Adrenal gland (tissue), 12 donors: ENCODE results near the gene LRRC28. TPM values are rescaled to one million over a fixed set of nuclear protein-coding genes. Genes with fewer than 3 reads are reported as not detected.

Experiments
- DNase-seq, 7 donors: peaks; one replicate each; pipeline ENCODE4 v3.0.0-alpha.2; 2019 to 2020
- H3K27ac ChIP-seq, 5 donors: fragments of 200-600 bp; sonication (generic) in 4 of 5; 1 replicate in 3 of 5; 2 replicates in 2 of 5; pipeline versions ENCODE4 v1.5.1 to v1.8.0; 2016 to 2020; ENCODE audit warnings: mild to moderate bottlenecking in 1 of 5
- H3K27me3 ChIP-seq: fragments of 200-600 bp; 2 replicates; pipeline ENCODE4 v1.8.0; 2021
- H3K36me3 ChIP-seq, 2 donors: fragments of 200-600 bp; replicated peaks in 1 of 2; 1 replicate in 1 of 2; 2 replicates in 1 of 2; pipeline versions ENCODE4 v1.5.1 to v1.8.0; 2018 to 2022
- H3K4me1 ChIP-seq, 2 donors: fragments of 200-600 bp; replicated peaks in 1 of 2; 1 replicate in 1 of 2; 2 replicates in 1 of 2; pipeline versions ENCODE4 v1.5.1 to v1.8.0; 2018 to 2021
- H3K4me3 ChIP-seq, 4 donors: fragments of 200-600 bp; sonication (generic) in 3 of 4; one replicate each; pipeline ENCODE4 v1.5.1; 2016 to 2018
- H3K9me3 ChIP-seq, 3 donors: fragments of 200-600 bp; sonication (generic) in 1 of 3; replicated peaks in 1 of 3; 1 replicate in 2 of 3; 2 replicates in 1 of 3; pipeline versions ENCODE4 v1.5.1 to v1.8.0; 2016 to 2021
- POLR2A ChIP-seq, 2 donors: fragments of 450-650 bp; IDR thresholded peaks; one replicate each; pipeline ENCODE4 v1.6.1; 2017; ENCODE audit warnings: antibody characterized with exemption in 2 of 2, mild to moderate bottlenecking in 2 of 2, moderate library complexity in 1 of 2
- WGBS, 4 donors: extraction: QIAGEN DNeasy Blood & Tissue Kit in 2 of 4; methylation state at CpG; one replicate each; pipeline versions ENCODE4 v1.1.5 to v1.1.7; 2013 to 2017; 5-methylcytosine and 5-hydroxymethylcytosine counted together
- intact Hi-C, 2 donors: fragments of 100-400 bp; cut with DNase I; formaldehyde crosslinking; loops; one replicate each; pipeline versions ENCODE4 v1.14.1 to v1.15.0; 2022 to 2023
- polyA plus RNA-seq, 3 donors: library from polyadenylated mRNA; stranded (reverse); fragments of 200-250 nt in 2 of 3; fragments of 350-450 nt in 1 of 3; fragmentation: Illumina TruSeq in 1 of 3; extraction: RNeasy Lipid Tissue Mini Kit (QIAGEN cat#74804) in 1 of 3; gene quantifications; one replicate each; pipeline ENCODE4 v1.2.3, GENCODE V29; 2013 to 2014
- total RNA-seq, 9 donors: library from RNA; depleted of rRNA in 4 of 9; stranded (reverse); fragments of >200 nt in 4 of 9; fragments of 120-200 nt in 1 of 9; fragmentation: NEBNext Ultra II Directional in 1 of 9; extraction: Animal tissue kit (Norgen Biotek cat#: 25700) in 1 of 9; gene quantifications; one replicate each; pipeline versions ENCODE4 v1.1.0 to v1.2.4, GENCODE V29; 2013 to 2023
- TF ChIP-seq, protein P1 (sequence below), 6 experiments: fragments of 450-650 bp in 4 of 6; fragments of 200-600 bp in 2 of 6; sonication (generic) in 1 of 6; IDR thresholded peaks; 1 replicate in 5 of 6; 2 replicates in 1 of 6; pipeline versions ENCODE4 v1.5.1 to v1.8.0; 2016 to 2021; ENCODE audit warnings: antibody characterized with exemption in 6 of 6, mild to moderate bottlenecking in 2 of 6, moderate library complexity in 1 of 6
- donor health status: healthy with polysubstance abuse.
- donor health status: Bipolar disorder and iron deficiency.
- donor health status: DM: yes; HTN: yes; CAD: no.
- donor health status: DM: no; HTN: no; CAD: no.
- donor health status: DM: no; HTN: no; CAD: no.
- donor health status: DM: yes; HTN: yes; CAD: no.

LRRC28 gene
- total and polyA plus RNA-seq, 12 donors, result 4.4 to 49.8 (median 22.0) TPM

DNA sequence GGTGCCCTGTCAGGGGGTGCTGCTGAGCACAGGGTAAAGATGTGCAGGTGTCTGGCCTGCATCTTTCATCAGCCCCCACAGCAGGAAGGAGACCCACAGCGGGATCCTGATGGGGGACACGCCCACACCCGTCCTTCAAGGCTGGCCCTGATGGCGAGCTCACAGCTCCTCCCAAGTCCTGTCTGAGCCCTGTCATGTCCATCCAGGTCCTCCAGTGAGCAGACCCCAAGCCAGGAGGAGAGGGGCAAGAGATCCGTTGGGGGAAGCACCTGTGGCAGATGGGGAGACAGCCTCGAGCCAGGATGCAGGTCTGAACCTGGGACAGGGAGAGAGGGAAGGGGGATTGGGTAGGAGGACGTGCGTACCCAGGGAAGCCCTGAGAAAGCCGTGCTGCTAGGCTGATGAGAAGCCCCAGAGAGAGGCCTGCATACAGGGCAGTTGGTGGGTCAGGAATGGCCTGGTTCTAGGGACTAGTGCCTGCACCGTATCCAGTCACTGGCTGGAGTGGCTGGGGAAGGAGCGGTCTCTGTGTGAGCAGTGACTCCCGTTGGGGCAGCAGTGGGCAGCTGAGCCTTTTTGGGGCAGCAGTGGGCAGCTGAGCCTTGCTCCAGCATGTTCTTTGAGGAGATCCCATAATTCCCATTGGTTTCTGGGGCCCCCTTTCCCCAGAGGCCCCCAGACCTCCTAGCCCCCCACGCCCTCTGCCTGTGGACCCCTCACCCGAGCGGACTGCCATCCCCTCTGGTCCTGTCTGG, 181.2 kb downstream of the LRRC28 start:
- H3K27ac ChIP-seq, result peak overlapping the region in 1 of 5 donors; percentile 52
- peaks cover 11% of the 10 kb centered on the region for H3K27me3 ChIP-seq
- DNase-seq, result peak in 2 of 7 donors; percentile 10 to 11
- 84 to 92% (median 91%) methylated on average over 11 to 15 of the region's 15 CpGs for WGBS, 4 donors
- intact Hi-C loops, result no loop called here
- TF ChIP-seq, protein P1, sequence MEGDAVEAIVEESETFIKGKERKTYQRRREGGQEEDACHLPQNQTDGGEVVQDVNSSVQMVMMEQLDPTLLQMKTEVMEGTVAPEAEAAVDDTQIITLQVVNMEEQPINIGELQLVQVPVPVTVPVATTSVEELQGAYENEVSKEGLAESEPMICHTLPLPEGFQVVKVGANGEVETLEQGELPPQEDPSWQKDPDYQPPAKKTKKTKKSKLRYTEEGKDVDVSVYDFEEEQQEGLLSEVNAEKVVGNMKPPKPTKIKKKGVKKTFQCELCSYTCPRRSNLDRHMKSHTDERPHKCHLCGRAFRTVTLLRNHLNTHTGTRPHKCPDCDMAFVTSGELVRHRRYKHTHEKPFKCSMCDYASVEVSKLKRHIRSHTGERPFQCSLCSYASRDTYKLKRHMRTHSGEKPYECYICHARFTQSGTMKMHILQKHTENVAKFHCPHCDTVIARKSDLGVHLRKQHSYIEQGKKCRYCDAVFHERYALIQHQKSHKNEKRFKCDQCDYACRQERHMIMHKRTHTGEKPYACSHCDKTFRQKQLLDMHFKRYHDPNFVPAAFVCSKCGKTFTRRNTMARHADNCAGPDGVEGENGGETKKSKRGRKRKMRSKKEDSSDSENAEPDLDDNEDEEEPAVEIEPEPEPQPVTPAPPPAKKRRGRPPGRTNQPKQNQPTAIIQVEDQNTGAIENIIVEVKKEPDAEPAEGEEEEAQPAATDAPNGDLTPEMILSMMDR (IDR thresholded peaks at IDR 0.05), result no peak
- TF ChIP-seq POLR2A (IDR thresholded peaks at IDR 0.05), result no peak
- no peaks in the 10 kb centered on the region for H3K9me3 ChIP-seq
- peaks cover 0 to 10% of the 10 kb centered on the region in 2 donors for H3K4me1 ChIP-seq
- H3K4me3 ChIP-seq, result no peak overlapping the region
- no peaks in the 10 kb centered on the region for H3K36me3 ChIP-seq

DNA sequence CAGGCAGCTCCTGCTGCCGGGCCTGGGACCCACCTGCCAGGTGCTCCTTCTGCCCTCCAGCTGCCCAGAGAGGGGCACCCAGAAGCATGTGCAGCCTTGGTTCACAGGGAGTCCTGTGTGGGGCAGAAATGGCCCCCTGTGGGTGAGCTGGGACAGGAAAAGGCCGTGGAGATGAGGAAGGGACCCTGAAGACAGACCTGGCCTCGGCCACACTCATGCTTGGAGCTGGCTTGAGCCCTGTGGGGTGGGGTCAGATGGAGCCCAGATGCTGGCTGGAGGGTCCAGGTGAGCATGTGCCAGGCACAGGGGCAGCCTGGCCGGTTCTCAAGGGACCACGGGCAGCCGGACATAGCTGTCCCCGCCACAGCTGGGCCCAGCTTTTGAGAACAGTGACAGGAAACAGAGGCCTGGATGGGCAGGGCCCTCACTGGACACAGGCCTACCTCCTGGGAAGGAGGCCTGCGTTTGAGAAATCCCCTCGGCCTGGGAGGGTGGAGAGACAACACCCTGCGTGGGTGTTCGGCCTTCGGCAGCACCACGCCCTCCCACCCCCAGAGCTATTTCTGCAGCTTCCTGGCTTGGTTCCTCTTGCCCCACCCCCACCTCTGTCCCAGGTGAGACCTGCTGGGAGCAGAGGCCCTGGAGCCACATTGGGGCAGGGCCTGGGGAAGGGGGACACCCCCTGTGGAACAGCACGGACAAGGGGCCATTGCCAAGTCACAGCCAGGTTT, 181.9 kb downstream of the LRRC28 start:
- H3K27me3 ChIP-seq, result peaks cover 11% of the 10 kb centered on the region
- H3K4me1 ChIP-seq, result peaks cover 0 to 15% of the 10 kb centered on the region in 2 donors
- intact Hi-C loops, result no loop called here
- peak in 4 of 7 donors; percentile 7 to 50 (median 17) for DNase-seq
- H3K36me3 ChIP-seq, result no peaks in the 10 kb centered on the region
- WGBS, 4 donors, result 28 to 66% (median 61%) methylated on average over 5 to 14 of the region's 14 CpGs
- H3K27ac ChIP-seq, result peak overlapping the region in 1 of 5 donors; percentile 52
- H3K9me3 ChIP-seq, result no peaks in the 10 kb centered on the region
- H3K4me3 ChIP-seq, result no peak overlapping the region
- no peak for TF ChIP-seq POLR2A (IDR thresholded peaks at IDR 0.05)
- TF ChIP-seq, protein P1 (IDR thresholded peaks at IDR 0.05), result no peak

DNA sequence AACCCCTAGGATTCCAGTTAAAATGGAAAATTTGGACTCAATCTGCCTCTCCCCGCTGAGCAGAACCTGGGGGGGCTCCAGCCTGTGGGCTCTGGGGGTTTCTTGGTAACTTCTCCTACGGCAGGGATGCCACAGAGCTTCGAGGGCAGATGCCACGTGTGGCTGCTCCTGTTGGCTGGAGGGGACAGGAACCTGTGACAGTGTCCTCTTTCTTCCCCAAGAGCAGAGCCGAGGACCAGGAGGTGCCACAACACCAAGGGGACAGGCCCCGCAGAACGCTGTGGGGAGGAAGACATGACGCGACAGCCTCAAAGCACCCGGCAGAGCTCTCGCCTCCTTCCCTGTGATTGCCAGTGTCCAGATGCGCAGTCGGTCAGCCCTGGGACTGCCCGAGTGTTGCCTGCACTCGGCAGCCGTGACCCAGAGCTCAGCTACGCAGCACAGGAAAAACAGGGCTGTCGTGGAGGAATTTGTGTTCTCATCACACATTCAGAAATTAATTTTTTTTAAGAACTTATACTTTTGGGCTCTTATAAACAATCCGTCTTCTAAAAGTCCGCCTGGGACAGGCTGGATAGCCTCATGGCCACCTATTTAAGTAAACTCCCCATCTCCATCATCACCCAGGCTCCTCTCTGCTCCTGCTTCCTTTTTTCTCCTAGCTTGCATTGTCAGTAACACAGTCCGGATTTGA, 182.6 kb downstream of the LRRC28 start:
- Histone ChIP-seq H3K9me3 (no peaks in the 10 kb centered on the region), H3K36me3 (no peaks in the 10 kb centered on the region), H3K4me1 (peaks cover 0 to 15% of the 10 kb centered on the region in 2 donors), H3K4me3 (no peak overlapping the region), H3K27me3 (peaks cover 11% of the 10 kb centered on the region), H3K27ac (peak overlapping the region in 1 of 5 donors; percentile 52)
- DNase-seq, result peak in 2 of 7 donors; percentile 5 to 35
- TF ChIP-seq, protein P1 (IDR thresholded peaks at IDR 0.05), result no peak
- TF ChIP-seq POLR2A (IDR thresholded peaks at IDR 0.05), result no peak
- intact Hi-C loops, result no loop called here
- 77 to 83% (median 81%) methylated on average over 10 to 21 of the region's 21 CpGs for WGBS, 4 donors
